ENCODE data around the gene PKDCC.

Gene PKDCC, protein sequence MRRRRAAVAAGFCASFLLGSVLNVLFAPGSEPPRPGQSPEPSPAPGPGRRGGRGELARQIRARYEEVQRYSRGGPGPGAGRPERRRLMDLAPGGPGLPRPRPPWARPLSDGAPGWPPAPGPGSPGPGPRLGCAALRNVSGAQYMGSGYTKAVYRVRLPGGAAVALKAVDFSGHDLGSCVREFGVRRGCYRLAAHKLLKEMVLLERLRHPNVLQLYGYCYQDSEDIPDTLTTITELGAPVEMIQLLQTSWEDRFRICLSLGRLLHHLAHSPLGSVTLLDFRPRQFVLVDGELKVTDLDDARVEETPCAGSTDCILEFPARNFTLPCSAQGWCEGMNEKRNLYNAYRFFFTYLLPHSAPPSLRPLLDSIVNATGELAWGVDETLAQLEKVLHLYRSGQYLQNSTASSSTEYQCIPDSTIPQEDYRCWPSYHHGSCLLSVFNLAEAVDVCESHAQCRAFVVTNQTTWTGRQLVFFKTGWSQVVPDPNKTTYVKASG

DNA sequence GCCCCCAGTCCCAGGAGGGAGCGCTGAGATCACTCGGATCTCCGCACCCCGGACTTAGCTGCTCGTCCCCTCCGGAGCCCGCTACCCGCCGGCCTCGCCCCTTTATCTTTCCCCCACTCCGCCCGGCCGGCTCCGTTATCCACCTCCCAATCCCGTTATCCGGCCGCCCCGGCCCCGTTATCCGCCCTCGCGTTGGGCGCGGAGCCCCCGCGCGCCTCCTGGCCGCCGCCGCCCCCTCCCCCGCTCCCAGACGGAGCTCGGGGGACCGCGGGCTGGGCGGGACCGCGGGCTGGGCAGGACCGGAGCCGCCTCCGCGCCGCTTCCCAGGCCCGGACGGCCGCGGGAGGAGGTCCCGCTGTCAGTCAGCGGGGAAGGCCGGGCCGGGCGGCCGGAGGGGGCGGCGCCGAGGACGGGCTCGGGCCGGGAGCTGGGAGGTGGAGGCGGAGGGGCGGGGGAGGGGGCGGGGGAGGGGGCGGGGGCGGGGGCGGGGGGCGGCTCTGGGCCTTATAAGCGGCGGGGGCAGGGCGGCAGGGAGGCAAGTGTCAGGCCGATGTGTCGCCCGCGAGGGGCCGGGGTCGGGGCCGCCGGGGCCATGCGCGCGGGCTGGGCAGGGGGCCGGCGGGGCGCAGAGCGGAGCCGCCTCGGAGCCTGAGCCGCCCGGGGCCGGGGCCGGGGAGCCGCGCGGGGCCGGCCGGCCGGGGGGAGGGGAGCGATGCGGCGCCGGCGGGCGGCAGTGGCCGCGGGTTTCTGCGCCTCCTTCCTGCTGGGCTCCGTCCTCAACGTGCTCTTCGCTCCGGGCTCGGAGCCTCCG is at the start of gene PKDCC:
PKDCC (plus strand) TSS at position 534 of the 811 bp plus-strand sequence; CDS start at position 713, 179 bp downstream.
- DNase-seq (ENCODE audit: extremely low read depth, low read depth): no peak
- peak within 1 kb of the TSS; percentile 39 for H3K4me3 ChIP-seq (replicated peaks; ENCODE audit: low read depth, low read length)
- TF ChIP-seq, protein P1, sequence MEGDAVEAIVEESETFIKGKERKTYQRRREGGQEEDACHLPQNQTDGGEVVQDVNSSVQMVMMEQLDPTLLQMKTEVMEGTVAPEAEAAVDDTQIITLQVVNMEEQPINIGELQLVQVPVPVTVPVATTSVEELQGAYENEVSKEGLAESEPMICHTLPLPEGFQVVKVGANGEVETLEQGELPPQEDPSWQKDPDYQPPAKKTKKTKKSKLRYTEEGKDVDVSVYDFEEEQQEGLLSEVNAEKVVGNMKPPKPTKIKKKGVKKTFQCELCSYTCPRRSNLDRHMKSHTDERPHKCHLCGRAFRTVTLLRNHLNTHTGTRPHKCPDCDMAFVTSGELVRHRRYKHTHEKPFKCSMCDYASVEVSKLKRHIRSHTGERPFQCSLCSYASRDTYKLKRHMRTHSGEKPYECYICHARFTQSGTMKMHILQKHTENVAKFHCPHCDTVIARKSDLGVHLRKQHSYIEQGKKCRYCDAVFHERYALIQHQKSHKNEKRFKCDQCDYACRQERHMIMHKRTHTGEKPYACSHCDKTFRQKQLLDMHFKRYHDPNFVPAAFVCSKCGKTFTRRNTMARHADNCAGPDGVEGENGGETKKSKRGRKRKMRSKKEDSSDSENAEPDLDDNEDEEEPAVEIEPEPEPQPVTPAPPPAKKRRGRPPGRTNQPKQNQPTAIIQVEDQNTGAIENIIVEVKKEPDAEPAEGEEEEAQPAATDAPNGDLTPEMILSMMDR (IDR thresholded peaks at IDR 0.05; ENCODE audit: low read depth, low read length, missing control alignments): no peak

DNA sequence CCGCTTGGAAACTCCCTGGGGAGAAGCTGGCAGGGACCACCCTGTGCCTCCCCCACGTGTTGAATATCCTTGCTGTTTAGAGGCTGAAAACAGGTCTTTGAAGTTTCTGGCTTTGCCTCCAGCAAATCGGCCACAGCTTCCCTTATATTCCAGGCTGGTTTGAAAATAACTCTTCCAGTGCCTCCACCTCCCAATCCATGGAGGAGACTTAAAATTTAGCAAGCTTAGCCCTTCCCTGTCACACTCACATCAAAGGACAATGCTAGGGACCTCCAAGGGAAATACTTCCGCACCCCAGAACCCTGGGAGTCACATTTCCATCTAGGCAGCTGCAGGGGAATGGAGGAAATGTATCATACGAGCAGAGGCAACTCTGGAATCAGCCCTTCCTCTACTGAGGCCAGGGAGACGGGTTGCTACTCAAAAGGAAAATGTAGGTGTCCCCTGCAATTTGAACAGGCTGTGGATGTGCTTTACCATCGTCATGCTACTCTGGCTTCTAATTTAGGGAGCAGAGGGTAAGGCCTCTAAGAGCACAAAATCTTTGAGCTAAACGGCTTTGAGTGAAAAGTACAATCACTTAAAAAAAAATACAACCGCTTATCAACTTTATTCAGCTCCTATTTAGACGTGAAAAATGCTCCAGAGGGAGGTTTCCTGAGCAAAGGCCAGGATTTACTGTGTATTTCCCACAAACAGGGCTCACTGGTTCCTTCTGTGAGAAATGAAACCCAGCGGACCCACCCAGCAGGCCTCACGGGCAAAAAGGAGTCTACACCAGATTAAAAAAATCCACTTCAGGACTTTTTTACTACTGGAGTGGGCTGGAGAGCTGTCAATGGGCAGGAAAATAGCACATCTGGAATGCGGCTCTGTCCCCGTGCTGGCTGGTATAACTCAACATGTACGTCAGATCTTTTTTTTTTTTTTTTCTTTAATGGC is 49.4 kb upstream of the PKDCC start:
- TF ChIP-seq, protein P1 (IDR thresholded peaks at IDR 0.05; ENCODE audit: low read depth, low read length, missing control alignments): no peak
- peak; percentile 12 for DNase-seq (ENCODE audit: extremely low read depth, low read depth)
- H3K4me3 ChIP-seq (replicated peaks; ENCODE audit: low read depth, low read length): no peak overlapping the region

DNA sequence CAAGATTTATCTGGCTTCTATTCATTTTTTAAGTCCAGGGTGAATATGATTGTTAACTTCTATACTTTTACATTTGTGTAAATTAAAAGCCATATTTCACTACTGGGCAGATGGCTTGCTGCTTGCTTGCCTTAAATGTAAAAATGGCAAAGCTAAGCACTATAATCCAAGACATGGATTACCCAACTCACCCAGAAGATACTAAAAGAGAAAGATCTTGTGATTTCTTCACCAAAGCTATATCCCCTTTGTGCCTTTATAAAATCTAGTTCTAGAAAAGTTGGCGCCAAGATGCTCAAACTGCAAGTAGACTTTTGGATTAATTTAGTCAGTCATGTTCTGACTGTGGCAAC is 48.7 kb upstream of the PKDCC start:
- no peak for DNase-seq (ENCODE audit: extremely low read depth, low read depth)
- TF ChIP-seq, protein P1 (IDR thresholded peaks at IDR 0.05; ENCODE audit: low read depth, low read length, missing control alignments): no peak
- H3K4me3 ChIP-seq (replicated peaks; ENCODE audit: low read depth, low read length): no peak overlapping the region

DNA sequence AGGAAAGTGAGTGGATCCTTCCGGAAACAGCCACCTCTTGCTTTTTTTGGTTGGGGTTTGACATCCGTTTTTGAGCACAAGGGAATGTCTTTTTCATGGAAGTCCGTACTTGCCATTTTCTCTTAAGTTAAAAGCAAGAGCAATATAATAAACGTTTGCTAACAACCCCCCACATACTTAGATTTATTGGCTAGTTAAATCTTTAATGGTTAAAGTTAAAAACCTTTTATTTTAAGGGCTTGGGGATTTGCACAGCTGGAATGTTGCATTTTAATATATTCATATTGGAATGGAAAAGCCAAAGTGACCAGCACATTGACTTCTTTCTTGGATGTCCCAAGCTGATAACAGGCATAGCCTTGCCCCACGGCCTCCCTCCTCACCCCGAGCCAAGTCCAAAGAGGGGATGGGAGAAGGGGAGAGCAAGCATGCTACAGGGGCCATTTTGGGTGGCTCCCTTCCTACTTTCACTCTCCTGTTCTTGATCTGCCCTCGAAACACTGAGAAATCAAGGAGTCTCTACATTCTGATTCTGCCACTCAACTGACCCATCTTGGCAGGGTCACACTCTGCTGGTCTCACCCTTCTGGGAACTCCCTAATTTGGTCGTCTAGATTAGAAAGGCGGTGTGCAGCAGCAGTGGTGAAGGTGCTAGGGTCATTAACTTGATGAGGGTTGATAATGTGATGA is 48.1 kb upstream of the PKDCC start:
- TF ChIP-seq, protein P1 (IDR thresholded peaks at IDR 0.05; ENCODE audit: low read depth, low read length, missing control alignments): no peak
- no peak for DNase-seq (ENCODE audit: extremely low read depth, low read depth)
- H3K4me3 ChIP-seq (replicated peaks; ENCODE audit: low read depth, low read length): no peak overlapping the region

DNA sequence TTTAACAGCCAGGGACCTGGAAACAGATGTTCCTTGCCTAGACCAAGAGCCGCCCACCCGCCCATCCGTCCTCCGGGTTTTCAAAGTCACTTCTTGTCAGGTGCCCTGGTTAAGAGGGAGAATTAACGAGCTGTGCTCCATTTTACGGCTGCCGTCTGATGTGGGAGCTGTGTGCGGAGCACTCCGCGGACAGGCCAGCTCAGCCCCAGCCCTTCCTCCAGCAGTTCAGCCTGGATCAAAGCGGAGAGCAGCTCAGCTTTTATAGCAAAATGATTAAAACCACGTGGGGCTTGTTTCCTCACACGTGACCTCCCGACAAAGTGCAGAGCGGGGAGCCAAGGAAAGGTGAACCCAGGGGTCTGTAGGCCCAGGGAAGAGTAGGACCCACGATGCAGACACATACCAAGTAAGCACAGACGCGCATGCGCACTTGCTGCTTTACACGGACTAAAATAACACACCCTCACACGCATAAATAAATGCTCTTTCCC is 46.1 kb upstream of the PKDCC start:
- H3K4me3 ChIP-seq (replicated peaks; ENCODE audit: low read depth, low read length): no peak overlapping the region
- peak; percentile 29 for DNase-seq (ENCODE audit: extremely low read depth, low read depth)
- TF ChIP-seq, protein P1 (IDR thresholded peaks at IDR 0.05; ENCODE audit: low read depth, low read length, missing control alignments): no peak
